Measurements from ENCODE around the gene CD1B. TPM values are rescaled to one million over a fixed set of nuclear protein-coding genes. Genes with fewer than 3 reads are reported as not detected.
"Not testable (repeated sequence)": the region's sequence is repeated elsewhere in the genome, so short reads cannot be mapped to it uniquely, and the experiment has no call there.

Gene CD1B
- total and polyA plus RNA-seq, 9 of the 15 experiments (the other 6 are each of a cell fraction or from before 2014, with no cell fraction given) = not detected

DNA sequence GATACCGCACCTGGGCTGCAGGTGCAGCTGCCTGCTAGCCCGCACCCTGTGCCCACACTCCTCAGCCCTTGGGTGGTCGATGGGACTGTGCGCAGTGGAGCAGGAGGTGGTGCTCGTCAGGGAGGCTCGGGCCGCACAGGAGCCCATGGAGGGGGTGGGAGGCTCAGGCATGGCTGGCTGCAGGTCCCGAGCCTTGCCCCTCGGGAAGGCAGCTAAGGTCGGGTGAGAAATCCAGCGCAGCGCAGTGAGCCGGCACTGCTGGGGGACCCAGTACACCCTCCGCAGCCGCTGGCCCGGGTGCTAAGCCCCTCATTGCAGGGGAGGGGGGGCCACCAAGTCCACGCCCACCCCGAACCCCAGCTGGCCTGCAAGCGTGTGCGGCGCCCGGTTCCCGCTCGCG, 42.8 kb upstream of the CD1B start:
- H2AFZ ChIP-seq (ENCODE audit: low read depth, low read length); H3K9me1 ChIP-seq (ENCODE audit: control insufficient read depth, insufficient read depth, low read length); H3K79me2 ChIP-seq (ENCODE audit: control insufficient read depth, insufficient read depth, low read length); H3K36me3 ChIP-seq (ENCODE audit: control insufficient read depth, insufficient read depth, low read length); H3K27ac ChIP-seq (ENCODE audit: extremely low read depth, low read depth, low read length); intact Hi-C loops (cut with micrococcal nuclease); FAIRE-seq; H3K9me3 ChIP-seq (replicated peaks; ENCODE audit: control insufficient read depth, insufficient read depth, low read depth, low read length); H3K4me3 ChIP-seq; in situ Hi-C loops (cut with MboI); ATAC-seq; BruUV-seq (replicated peaks); CTCF ChIA-PET (ENCODE audit: low intra/inter-chr PET ratio); H4K20me1 ChIP-seq (replicated peaks; ENCODE audit: control insufficient read depth, insufficient read depth, low read length); H3K9ac ChIP-seq (ENCODE audit: insufficient read depth in 1 of 2, low read depth in 2 of 2, low read length in 2 of 2); POLR2A ChIA-PET; H3K27me3 ChIP-seq (ENCODE audit: control insufficient read depth in 2 of 2, insufficient read depth in 2 of 2, low read length in 2 of 2); H3K4me1 ChIP-seq (replicated peaks in 1 of 2; ENCODE audit: control insufficient read depth in 2 of 2, insufficient read depth in 2 of 2, low read length in 2 of 2); DNase-seq (ENCODE audit: extremely low read depth in 1 of 4, low spot score in 3 of 4); H3K4me2 ChIP-seq (ENCODE audit: insufficient read depth, low read length): not testable (repeated sequence)
- 4% methylated on average over 22 of the region's 25 CpGs for WGBS (ENCODE audit: insufficient coverage, low coverage, missing lambda C conversion rate)

DNA sequence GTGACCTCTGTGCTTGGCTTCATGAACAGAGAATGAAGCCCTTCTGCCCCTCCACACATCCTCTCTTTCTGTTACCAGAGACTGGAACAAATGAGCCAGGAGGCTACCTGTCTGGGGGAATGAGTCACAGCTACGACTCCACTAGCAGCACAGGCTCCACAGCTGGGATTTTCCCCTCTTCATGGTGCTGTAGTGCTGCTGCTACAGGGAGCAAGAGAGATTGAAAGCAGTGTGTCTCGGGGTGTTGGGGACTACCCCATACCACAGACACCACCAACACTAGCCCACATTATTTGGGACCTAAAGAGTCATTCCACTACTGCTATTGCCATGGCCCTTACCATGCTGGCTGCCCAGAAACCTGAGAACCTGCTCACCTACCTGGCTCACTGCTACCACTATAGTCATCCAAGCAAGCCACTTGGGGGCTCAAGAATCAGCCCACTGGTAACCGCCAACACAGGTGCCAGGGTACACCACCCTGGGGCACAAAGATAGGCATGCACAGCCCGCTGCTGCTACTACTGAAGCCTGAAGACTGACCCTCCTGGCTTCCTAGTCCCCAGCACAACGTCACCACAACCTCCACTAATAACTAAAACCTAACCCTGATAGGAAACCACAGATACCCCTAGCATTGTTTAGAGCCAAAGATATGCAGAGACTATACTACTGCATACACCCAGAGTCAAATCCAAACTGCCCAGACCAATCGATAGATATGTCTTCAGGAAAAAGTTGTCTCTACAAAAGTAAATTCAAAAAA, 40.0 kb upstream of the CD1B start:
- WGBS (ENCODE audit: insufficient coverage, low coverage, missing lambda C conversion rate) = 0% methylated on average over 6 of the region's 6 CpGs
- CTCF ChIA-PET (ENCODE audit: low intra/inter-chr PET ratio) = no interaction called here
- ATAC-seq (no peak), DNase-seq (ENCODE audit: extremely low read depth in 1 of 4, low spot score in 3 of 4) (no peak), FAIRE-seq (no peak)
- intact Hi-C loops (cut with micrococcal nuclease) (no loop called here), in situ Hi-C loops (cut with MboI) (no loop called here)
- no peak overlapping the region for H3K9ac ChIP-seq (ENCODE audit: insufficient read depth in 1 of 2, low read depth in 2 of 2, low read length in 2 of 2)
- H3K36me3 ChIP-seq (ENCODE audit: control insufficient read depth, insufficient read depth, low read length) = no peaks in the 10 kb centered on the region
- H3K9me1 ChIP-seq (ENCODE audit: control insufficient read depth, insufficient read depth, low read length) = no peaks in the 10 kb centered on the region
- no peaks in the 10 kb centered on the region for H3K27me3 ChIP-seq (ENCODE audit: control insufficient read depth in 2 of 2, insufficient read depth in 2 of 2, low read length in 2 of 2)
- no TSS peak for BruUV-seq (replicated peaks)
- POLR2A ChIA-PET = no interaction called here
- no peaks in the 10 kb centered on the region for H4K20me1 ChIP-seq (replicated peaks; ENCODE audit: control insufficient read depth, insufficient read depth, low read length)
- no peaks in the 10 kb centered on the region for H3K9me3 ChIP-seq (replicated peaks; ENCODE audit: control insufficient read depth, insufficient read depth, low read depth, low read length)
- H3K4me3 ChIP-seq = no peak overlapping the region
- no peak overlapping the region for H3K4me2 ChIP-seq (ENCODE audit: insufficient read depth, low read length)
- H2AFZ ChIP-seq (ENCODE audit: low read depth, low read length) = no peak overlapping the region
- no peaks in the 10 kb centered on the region for H3K4me1 ChIP-seq (replicated peaks in 1 of 2; ENCODE audit: control insufficient read depth in 2 of 2, insufficient read depth in 2 of 2, low read length in 2 of 2)
- H3K27ac ChIP-seq (ENCODE audit: extremely low read depth, low read depth, low read length) = no peak overlapping the region
- H3K79me2 ChIP-seq (ENCODE audit: control insufficient read depth, insufficient read depth, low read length) = no peaks in the 10 kb centered on the region
- no peak for TF ChIP-seq RBBP5 (IDR thresholded peaks at IDR 0.05; ENCODE audit: borderline replicate concordance, insufficient read depth, low read length, poor library complexity, severe bottlenecking)
- TF ChIP-seq EWSR1 (IDR thresholded peaks at IDR 0.05; ENCODE audit: borderline replicate concordance, low read depth, partially characterized antibody) = no peak
- TF ChIP-seq ZNF445 (CRISPR knock-in tag; IDR thresholded peaks at IDR 0.05; ENCODE audit: low read depth) = no peak
- TF ChIP-seq, protein P1, sequence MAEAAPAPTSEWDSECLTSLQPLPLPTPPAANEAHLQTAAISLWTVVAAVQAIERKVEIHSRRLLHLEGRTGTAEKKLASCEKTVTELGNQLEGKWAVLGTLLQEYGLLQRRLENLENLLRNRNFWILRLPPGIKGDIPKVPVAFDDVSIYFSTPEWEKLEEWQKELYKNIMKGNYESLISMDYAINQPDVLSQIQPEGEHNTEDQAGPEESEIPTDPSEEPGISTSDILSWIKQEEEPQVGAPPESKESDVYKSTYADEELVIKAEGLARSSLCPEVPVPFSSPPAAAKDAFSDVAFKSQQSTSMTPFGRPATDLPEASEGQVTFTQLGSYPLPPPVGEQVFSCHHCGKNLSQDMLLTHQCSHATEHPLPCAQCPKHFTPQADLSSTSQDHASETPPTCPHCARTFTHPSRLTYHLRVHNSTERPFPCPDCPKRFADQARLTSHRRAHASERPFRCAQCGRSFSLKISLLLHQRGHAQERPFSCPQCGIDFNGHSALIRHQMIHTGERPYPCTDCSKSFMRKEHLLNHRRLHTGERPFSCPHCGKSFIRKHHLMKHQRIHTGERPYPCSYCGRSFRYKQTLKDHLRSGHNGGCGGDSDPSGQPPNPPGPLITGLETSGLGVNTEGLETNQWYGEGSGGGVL (CRISPR knock-in tag; IDR thresholded peaks at IDR 0.05) = no peak
- no peak for TF ChIP-seq EP400 (IDR thresholded peaks at IDR 0.05)
- TF ChIP-seq RBM14 (IDR thresholded peaks at IDR 0.05; ENCODE audit: borderline replicate concordance, insufficient read depth, low read depth, low read length) = no peak
- no peak for TF ChIP-seq HMG20A (CRISPR knock-in tag; conservative IDR thresholded peaks at IDR 0.05)
- no peak for TF ChIP-seq NFE2L1 (tag; IDR thresholded peaks at IDR 0.05; ENCODE audit: borderline replicate concordance, low read depth)
- no peak for TF ChIP-seq ZNF274 (IDR thresholded peaks at IDR 0.05; ENCODE audit: borderline replicate concordance, low read depth, low read length)
- TF ChIP-seq, protein P2, sequence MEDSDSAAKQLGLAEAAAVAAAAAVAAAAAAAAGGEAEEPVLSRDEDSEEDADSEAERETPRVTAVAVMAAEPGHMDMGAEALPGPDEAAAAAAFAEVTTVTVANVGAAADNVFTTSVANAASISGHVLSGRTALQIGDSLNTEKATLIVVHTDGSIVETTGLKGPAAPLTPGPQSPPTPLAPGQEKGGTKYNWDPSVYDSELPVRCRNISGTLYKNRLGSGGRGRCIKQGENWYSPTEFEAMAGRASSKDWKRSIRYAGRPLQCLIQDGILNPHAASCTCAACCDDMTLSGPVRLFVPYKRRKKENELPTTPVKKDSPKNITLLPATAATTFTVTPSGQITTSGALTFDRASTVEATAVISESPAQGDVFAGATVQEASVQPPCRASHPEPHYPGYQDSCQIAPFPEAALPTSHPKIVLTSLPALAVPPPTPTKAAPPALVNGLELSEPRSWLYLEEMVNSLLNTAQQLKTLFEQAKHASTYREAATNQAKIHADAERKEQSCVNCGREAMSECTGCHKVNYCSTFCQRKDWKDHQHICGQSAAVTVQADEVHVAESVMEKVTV (CRISPR knock-in tag; IDR thresholded peaks at IDR 0.05) = no peak
- TF ChIP-seq FOXJ3 (CRISPR knock-in tag; IDR thresholded peaks at IDR 0.05) = no peak

Data from K562 (cell line).